ENCODE measurements around the gene PPP3CB.

Gene PPP3CB

GRCh38 chr10:73495884-73496674 lies at the start of gene PPP3CB:
Gene PPP3CB, minus strand, starts transcription at chr10:73496024. Its CDS starts 135 bp downstream, at chr10:73495889.
- in situ Hi-C loops (cut with MboI; ENCODE audit: low sequenced_read_pairs): no loop called here

DNA sequence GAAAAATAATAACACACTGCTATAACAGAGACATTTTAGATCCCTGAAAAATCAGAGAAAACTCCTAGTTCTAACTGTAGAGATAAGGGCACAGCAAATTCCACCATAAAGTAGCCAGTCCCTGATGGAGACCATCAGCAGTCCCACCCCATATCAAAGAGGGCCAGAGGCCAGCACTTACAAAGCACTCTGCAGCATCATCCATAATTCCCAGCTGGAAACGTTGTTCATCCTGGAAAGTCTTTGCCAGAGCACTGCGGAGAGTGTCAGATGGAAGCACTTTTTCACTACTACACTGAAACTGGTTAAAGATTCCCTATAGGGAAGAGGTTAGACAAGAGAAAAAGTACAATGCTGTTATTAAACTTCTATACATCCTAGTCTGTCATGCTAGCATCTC lies 49.5 kb upstream of the PPP3CB start:
- in situ Hi-C loops (cut with MboI; ENCODE audit: low sequenced_read_pairs): loop anchor here (25.0 kb wide), 1 partner anchor 292 kb away; no protein-coding TSS in a partner anchor

DNA sequence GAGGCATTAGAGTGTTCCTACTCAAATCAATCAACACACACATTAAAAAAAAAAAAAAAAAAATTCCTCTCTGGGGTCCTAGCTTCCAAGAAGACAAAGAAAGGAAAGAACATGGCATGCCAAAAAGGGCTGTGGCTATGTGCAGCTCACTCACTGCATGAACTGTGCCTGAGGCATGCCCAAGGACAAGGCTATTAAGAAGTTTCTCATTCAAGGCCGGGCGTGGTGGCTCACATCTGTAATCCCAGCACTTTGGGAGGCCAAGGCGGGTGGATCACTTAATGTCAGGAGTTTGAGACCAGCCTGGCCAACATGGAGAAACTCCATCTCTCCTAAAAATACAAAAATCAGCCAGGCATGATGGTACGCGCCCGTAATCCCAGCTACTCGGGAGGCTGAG lies 41.9 kb upstream of the PPP3CB start:
- in situ Hi-C loops (cut with MboI; ENCODE audit: low sequenced_read_pairs): loop anchor here (25.0 kb wide), 1 partner anchor 300 kb away; no protein-coding TSS in a partner anchor

DNA sequence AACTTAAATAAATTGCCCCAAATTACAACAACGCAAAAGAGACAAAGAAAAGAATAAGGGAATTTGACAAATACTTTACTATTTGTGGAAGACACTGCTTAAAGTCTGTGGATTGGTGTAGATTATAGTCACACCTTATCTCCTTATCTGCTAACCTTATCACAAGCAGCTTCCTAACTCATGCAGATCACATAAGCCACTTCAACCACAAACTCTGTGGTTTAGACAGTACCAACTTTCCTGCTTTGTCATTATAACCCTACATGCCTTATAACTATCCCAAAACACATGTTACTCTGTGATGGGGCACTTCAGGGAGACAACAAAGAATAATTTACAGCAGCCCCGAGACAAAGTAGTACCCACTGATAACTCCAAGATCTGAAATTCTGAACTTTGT lies 41.5 kb upstream of the PPP3CB start:
- in situ Hi-C loops (cut with MboI; ENCODE audit: low sequenced_read_pairs): loop anchor here (25.0 kb wide), 1 partner anchor 300 kb away; no protein-coding TSS in a partner anchor

- in situ Hi-C loops (cut with MboI; ENCODE audit: low sequenced_read_pairs): loop anchor here (5.0 to 25.0 kb wide), 2 partner anchors 107 to 302 kb away; partner anchors contain the start of gene MYOZ1
Measured at GRCh38 chr10:73534857-73535256, 39.0 kb upstream of the PPP3CB start.

DNA sequence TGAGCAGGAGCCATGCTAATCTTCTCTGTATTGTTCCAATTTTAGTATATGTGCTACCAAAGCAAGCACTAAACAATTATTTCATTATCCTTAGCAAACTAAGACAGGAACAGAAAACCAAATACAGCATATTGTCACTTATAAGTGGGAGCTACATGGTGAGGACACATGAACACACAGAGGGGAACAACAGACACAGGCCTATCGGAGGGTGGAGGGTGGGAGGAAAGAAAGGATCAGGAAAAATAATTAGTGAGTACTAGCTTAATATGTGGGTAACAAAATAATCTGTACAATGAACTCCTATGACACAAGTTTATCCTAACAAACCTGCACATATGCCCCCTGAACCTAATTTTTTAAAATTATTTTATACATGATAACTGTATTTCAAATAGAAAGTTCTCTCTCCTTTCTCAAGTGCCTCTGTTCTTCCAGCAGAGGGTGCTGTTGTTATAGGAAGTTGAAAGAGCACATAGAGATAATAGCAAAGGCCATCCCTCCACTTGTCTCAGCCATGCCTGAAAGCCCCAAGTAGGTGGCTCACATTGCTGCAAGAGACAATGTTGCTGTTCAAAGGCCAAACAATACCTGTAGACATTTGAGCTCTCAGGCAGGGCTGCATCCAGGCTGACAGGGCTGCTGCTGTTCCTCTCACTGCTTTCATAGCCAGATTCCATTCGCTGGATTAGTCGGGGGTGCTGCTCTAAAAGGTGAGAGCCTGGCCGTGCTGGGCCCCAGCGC lies 33.4 kb upstream of the PPP3CB start:
- in situ Hi-C loops (cut with MboI; ENCODE audit: low sequenced_read_pairs): loop anchor here (25.0 kb wide), 1 partner anchor 308 kb away; no protein-coding TSS in a partner anchor

DNA sequence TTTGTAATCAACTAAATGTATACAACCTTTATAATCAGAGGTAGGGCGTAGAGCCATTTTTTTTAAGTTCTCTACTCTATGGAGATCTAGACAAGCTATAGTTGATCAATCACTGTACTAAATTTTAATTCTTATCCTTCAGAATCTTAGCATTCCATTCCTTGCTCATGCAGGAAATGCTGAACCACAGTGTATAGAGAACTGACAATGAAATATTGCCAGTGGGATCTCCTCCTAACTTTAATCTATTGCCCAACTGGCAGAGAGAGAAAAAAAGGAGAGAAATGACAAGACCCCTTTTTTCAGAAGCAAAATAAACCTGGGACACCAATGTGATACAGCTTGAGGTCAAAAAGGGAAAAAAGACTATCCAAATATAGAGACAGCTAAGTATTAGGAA lies 26.4 kb upstream of the PPP3CB start:
- in situ Hi-C loops (cut with MboI; ENCODE audit: low sequenced_read_pairs): no loop called here

- in situ Hi-C loops (cut with MboI; ENCODE audit: low sequenced_read_pairs): no loop called here
Measured at GRCh38 chr10:73519336-73519735, 23.5 kb upstream of the PPP3CB start.

GRCh38 chr10:73517166-73517888 lies 21.5 kb upstream of the PPP3CB start:
- in situ Hi-C loops (cut with MboI; ENCODE audit: low sequenced_read_pairs): no loop called here

DNA sequence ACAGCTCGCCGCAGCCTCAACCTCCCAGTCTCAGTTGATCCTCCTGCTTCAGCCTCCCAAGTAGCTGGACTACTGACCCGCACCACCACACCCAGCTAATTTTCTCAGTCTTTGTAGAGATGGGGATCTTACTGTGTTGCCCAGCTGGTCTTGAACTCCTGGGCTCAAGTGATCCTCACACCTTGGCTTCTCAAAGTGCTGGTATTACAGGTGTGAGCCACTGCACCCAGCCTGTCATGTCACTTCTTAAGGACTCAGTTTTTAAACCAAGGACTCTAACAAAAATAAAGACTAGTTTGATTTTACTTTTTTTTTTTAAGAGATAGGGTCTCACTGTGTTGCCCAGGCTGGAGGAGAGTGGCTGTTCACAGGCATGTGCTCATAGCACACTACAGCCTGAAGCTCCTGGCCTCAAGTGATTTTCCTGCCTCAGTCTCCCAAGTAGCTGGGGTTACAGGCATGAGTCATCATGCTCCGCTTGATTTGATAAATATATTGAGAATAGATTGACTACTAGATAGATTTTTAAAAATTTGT lies 16.5 kb upstream of the PPP3CB start:
- in situ Hi-C loops (cut with MboI; ENCODE audit: low sequenced_read_pairs): no loop called here

DNA sequence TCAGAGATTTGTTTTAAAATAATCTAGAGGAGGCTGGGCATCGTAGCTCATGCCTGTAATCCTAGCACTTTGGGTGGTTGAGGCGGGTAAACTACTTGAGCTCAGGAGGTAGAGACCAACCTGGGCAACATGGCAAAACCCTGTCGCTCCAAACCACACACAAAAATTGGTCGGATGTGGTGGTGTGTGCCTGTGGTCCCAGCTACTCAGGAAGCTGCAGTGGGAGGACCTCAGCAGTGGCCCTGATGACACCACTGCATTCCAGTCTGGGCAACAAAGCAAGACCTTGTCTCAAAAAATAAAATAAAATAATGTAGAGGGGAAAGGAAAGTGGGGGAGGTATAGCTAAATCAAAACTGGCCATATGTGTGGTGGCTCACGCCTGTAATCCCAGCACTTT lies 13.9 kb upstream of the PPP3CB start:
- in situ Hi-C loops (cut with MboI; ENCODE audit: low sequenced_read_pairs): no loop called here

DNA sequence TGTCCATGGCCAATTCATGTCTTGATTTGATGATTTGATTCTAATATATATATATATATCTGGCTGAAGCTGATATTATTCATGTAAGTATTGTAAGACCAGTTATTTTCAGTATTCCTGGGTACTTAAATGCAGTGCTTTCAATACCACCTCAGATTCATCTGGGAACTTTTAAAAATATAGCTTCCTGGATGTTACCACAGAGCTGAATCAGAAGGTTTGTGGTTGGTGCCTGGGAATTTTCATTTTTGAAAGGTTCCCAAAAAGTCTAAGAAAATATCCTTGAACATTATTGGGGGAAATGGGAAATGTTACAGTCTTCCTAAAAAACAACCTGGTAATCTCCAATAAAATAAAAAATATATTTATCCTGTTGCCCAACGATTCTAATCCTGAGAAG lies 10.7 kb upstream of the PPP3CB start:
- in situ Hi-C loops (cut with MboI; ENCODE audit: low sequenced_read_pairs): no loop called here

- in situ Hi-C loops (cut with MboI; ENCODE audit: low sequenced_read_pairs): no loop called here
Measured at GRCh38 chr10:73506074-73506473, 10.2 kb upstream of the PPP3CB start.

- in situ Hi-C loops (cut with MboI; ENCODE audit: low sequenced_read_pairs): no loop called here
Measured at GRCh38 chr10:73503037-73503436, 7.2 kb upstream of the PPP3CB start.

DNA sequence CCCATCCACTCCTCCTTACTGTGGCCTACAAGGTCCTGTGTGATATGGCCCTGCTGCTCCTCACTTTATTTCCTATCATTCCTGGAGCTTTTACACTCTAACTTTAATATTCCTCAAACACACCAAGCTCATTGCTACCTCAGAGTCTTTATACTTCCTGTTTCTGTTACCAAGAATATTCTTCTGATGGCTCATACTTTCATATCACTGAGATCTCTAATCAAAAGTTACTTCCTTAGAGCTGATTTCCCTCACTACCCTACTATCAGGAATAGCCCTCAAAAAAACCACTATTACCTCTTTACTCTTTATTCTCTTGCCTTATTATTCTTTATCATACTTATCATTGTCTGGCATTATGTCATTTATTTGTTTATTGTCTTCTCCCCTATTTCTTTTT lies 5.8 kb upstream of the PPP3CB start:
- in situ Hi-C loops (cut with MboI; ENCODE audit: low sequenced_read_pairs): no loop called here

GRCh38 chr10:73497623-73498022 lies 1.8 kb upstream of the PPP3CB start:
- in situ Hi-C loops (cut with MboI; ENCODE audit: low sequenced_read_pairs): no loop called here

DNA sequence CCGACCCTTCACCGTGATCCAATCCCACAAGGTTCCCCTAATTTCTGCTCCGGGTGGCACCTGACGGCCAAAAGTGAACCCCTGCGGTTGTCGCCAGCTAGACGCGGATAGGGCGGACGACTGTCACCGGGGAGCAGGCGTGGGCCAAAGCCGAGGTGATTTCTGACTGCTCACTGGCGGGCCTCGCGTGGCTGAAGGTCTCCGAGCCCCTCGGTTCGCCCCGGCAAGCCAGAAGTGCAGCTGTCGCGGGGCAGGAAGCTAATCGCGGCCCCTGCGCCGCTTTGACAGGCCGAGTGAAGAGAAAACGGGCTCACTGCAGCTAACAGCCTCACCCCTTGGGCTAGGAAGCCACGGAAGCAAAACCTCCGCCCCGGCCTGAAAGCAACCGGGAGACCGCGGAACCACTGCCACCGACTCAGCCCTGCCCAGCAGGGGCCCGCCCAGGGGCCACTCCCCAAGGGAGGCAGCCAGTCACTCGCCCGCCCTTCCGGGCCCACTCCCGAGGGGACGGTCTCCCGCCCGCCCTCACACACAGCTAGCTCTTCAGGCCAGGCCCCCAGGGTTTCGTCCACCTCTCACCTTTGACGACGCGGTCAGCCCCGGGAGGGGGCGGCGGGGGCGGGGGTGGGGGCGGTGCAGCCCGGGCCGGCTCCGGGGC lies 469 bp downstream of the PPP3CB start:
- in situ Hi-C loops (cut with MboI; ENCODE audit: low sequenced_read_pairs): no loop called here

DNA sequence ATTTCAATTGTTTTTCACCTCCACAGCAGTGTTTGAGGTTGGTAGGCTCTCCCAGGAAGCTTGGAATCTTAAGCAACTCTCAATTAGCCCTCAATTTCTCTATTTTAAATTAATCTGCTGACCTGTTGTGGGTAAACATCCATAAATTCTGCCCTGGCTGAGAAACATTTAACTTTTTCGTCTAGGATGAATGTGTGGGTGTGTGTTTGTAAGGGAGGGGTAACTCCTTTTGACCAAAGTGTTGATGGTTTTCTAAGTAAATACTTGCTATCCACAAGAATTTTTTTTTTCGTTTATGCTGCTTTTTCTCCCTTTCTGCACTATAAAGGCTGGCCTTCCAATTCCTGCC lies 973 bp downstream of the PPP3CB start:
- in situ Hi-C loops (cut with MboI; ENCODE audit: low sequenced_read_pairs): no loop called here

DNA sequence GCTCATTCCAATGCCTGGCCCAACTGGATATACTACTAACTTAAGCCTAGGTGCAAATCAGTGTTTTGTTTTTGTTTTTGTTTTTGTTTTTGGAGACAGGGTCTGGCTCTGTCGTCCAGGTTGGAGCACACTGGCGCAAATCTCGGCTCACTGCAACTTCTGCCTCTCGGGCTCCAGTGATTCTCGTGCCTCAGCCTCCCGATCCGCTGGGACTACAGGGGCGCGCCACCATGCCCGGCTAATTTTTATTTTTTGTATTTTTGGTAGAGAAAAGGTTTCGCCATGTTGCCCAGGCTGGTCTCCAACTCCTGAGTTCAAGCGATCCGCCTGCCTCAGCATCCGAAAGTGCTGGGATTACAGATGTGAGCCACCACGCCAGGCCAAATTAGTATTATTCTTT lies 1.6 kb downstream of the PPP3CB start:
- in situ Hi-C loops (cut with MboI; ENCODE audit: low sequenced_read_pairs): no loop called here

DNA sequence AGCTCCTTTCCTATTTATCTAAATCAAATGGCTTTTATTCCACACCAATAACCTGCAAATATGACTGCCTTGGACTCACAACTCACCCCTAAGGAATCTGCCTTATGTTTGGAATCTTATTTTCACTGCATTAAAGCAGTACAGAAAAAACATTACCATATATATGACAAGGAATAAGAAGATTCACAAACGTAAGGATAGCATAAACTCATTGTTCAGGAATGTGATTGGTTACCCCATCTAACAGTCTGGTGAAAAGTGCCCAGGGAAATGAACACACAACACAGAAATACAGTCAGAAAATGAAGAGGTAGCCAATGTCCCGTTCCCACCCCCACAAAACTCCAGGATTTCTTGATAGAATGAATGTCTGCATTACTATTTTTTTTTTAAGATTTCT lies 2.0 kb downstream of the PPP3CB start:
- in situ Hi-C loops (cut with MboI; ENCODE audit: low sequenced_read_pairs): no loop called here

DNA sequence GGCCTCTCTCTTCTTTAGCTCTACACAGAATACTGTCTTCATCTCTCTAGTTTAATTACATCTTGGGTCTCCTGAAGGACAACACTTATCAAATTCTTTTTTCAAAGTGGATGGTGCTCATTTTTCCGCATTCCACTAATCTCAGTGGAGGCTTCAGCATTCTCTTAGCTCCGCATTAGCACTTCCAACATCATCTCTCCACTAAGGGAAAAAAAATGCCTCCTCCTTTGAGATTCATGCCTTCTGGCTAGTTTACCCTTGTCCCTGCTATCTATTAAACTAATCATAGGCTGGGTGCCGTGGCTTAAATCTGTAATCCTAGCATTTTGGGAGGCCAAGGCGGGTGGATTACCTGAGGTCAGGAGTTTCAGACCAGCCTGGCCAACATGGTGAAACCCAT lies 9.2 kb downstream of the PPP3CB start:
- in situ Hi-C loops (cut with MboI; ENCODE audit: low sequenced_read_pairs): no loop called here
